ENCODE data around the gene SLC7A4.

- no peak for TF ChIP-seq CTCF (IDR thresholded peaks at IDR 0.05; ENCODE audit: poor library complexity, severe bottlenecking)
- TF ChIP-seq POLR2AphosphoS5 (IDR thresholded peaks at IDR 0.05), result no peak
- no peak for TF ChIP-seq MXI1 (conservative IDR thresholded peaks at IDR 0.05; ENCODE audit: poor library complexity, severe bottlenecking)
- TF ChIP-seq EP300 (conservative IDR thresholded peaks at IDR 0.05; ENCODE audit: poor library complexity, severe bottlenecking), result no peak
- no peak for TF ChIP-seq EZH2 (IDR thresholded peaks at IDR 0.05; ENCODE audit: borderline replicate concordance, insufficient read depth, low read length, poor library complexity, severe bottlenecking)
- TF ChIP-seq RAD21 (conservative IDR thresholded peaks at IDR 0.05), result no peak
These were observed 38.6 kb upstream of the SLC7A4 start for GRCh38 chr22:21070690-21071615.
